Astrocyte (in vitro differentiated cells and primary cell): ENCODE results near the gene SEC31A. TPM values are rescaled to one million over a fixed set of nuclear protein-coding genes. Genes with fewer than 3 reads are reported as not detected.

Experiments
- DNase-seq: peaks from one replicate; pipeline ENCODE4 v3.0.0-alpha.2; 2010; ENCODE audit warnings: low read depth
- FAIRE-seq: peaks from 2 replicates; lab custom pipeline; 2011; peaks lifted over from hg19 to GRCh38; lab: Jason Lieb, UNC
- H2AFZ ChIP-seq: 2 replicates; pipeline ENCODE4 v1.6.0; 2012; ENCODE audit warnings: low read depth, low read length, inconsistent platforms
- H3K27ac ChIP-seq: 2 replicates; pipeline ENCODE4 v1.5.1; 2011; ENCODE audit warnings: low read depth, low read length, inconsistent platforms
- H3K27me3 ChIP-seq: 2 replicates; pipeline ENCODE4 v1.6.0; 2011; ENCODE audit warnings: low read length, inconsistent platforms; ENCODE audit not compliant: insufficient read depth
- H3K36me3 ChIP-seq: 2 replicates; pipeline ENCODE4 v1.5.1; 2011; ENCODE audit warnings: low read length, inconsistent platforms; ENCODE audit not compliant: insufficient read depth
- H3K4me1 ChIP-seq: 2 replicates; pipeline ENCODE4 v1.5.1; 2011; ENCODE audit warnings: low read length, inconsistent platforms; ENCODE audit not compliant: insufficient read depth
- H3K4me2 ChIP-seq: 2 replicates; pipeline ENCODE4 v1.6.0; 2012; ENCODE audit warnings: low read length, inconsistent platforms
- H3K4me3 ChIP-seq: 2 replicates; pipeline ENCODE4 v1.5.1; 2011; ENCODE audit warnings: low read depth, mild to moderate bottlenecking, low read length, inconsistent platforms; ENCODE audit not compliant: insufficient read depth
- H3K79me2 ChIP-seq: 2 replicates; pipeline ENCODE4 v1.6.0; 2012; ENCODE audit warnings: mild to moderate bottlenecking, low read length, inconsistent platforms; ENCODE audit not compliant: insufficient read depth
- H3K9ac ChIP-seq: 2 replicates; pipeline ENCODE4 v1.6.0; 2012; ENCODE audit warnings: mild to moderate bottlenecking, low read length, inconsistent platforms
- H3K9me3 ChIP-seq: 2 replicates; pipeline ENCODE4 v1.5.1; 2012; ENCODE audit warnings: low read depth, mild to moderate bottlenecking, low read length, inconsistent platforms; ENCODE audit not compliant: insufficient read depth
- H4K20me1 ChIP-seq: 2 replicates; pipeline ENCODE4 v1.6.0; 2012; ENCODE audit warnings: low read length, inconsistent platforms; ENCODE audit not compliant: insufficient read depth
- H3K27ac Mint-ChIP-seq: one replicate; pipeline ENCODE4 v1.8.0; 2021; ENCODE audit warnings: mild to moderate bottlenecking, mixed read lengths; ENCODE audit not compliant: unreplicated experiment
- H3K27me3 Mint-ChIP-seq: one replicate; pipeline ENCODE4 v1.8.0; 2021; ENCODE audit warnings: low read depth, mixed read lengths; ENCODE audit not compliant: unreplicated experiment
- H3K36me3 Mint-ChIP-seq: one replicate; pipeline ENCODE4 v1.8.0; 2021; ENCODE audit warnings: low read depth, mixed read lengths; ENCODE audit not compliant: unreplicated experiment
- H3K4me1 Mint-ChIP-seq: one replicate; pipeline ENCODE4 v1.8.0; 2021; ENCODE audit warnings: low read depth, mixed read lengths; ENCODE audit not compliant: unreplicated experiment
- H3K4me3 Mint-ChIP-seq: one replicate; pipeline ENCODE4 v1.8.0; 2021; ENCODE audit warnings: mild to moderate bottlenecking, moderate library complexity, mixed read lengths; ENCODE audit not compliant: unreplicated experiment
- H3K9me3 Mint-ChIP-seq: one replicate; pipeline ENCODE4 v1.8.0; 2021; ENCODE audit warnings: mild to moderate bottlenecking, mixed read lengths; ENCODE audit not compliant: unreplicated experiment
- EZH2 ChIP-seq: IDR thresholded peaks from 2 replicates; pipeline ENCODE4 v1.6.1; 2012; ENCODE audit warnings: mild to moderate bottlenecking, low read length, inconsistent platforms; ENCODE audit not compliant: insufficient read depth
- total RNA-seq: library from RNA; stranded (reverse); gene quantifications from 2 replicates; pipeline ENCODE4 v1.2.1, GENCODE V29; 2021
- TF ChIP-seq, protein P1 (sequence below): IDR thresholded peaks from 2 replicates; pipeline ENCODE4 v1.5.1; 2011; ENCODE audit warnings: low read depth, mild to moderate bottlenecking, inconsistent platforms, low read length, moderate library complexity; ENCODE audit not compliant: insufficient read depth

SEC31A gene
- total RNA-seq, 1 donor from 2014 or later, result 471 TPM

DNA sequence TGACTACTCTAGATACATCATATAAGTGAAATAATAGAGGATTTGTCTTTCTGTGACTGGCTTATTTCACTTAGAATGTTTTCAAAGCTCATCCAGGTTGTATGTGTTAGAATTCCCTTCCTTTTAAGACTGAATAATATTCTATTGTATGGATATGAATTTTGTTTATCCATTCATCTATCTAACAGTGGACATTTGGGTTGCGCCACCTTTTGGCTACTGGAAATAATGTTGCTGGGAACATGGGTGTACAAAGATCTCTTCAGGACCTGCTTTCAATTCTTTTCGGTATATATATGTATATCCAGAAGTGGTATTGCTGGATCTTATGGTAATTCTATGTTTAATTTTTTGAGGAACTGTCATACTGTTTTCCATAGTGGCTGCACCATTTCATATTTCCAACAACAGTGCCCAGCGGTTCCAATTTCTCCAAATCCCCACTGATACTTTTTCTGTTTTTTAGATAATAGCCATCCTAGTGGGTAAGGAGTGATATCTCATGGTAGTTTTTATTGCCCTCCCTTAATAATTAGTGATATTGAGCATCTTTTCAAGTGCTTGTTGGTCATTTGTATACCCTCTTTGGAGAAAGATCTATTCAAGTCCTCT lies 88.9 kb downstream of the SEC31A start:
- no peaks in the 10 kb centered on the region for H3K36me3 ChIP-seq
- DNase-seq, result peak; percentile 22
- no peaks in the 10 kb centered on the region for H3K9me3 ChIP-seq
- Mint-ChIP-seq H3K9me3 (no peaks in the 10 kb centered on the region), H3K36me3 (no peaks in the 10 kb centered on the region), H3K4me3 (no peak overlapping the region), H3K4me1 (peaks cover 7% of the 10 kb centered on the region), H3K27ac (no peak overlapping the region), H3K27me3 (no peaks in the 10 kb centered on the region)
- H3K9ac ChIP-seq, result no peak overlapping the region
- no peak overlapping the region for H3K4me3 ChIP-seq
- peaks cover 4% of the 10 kb centered on the region for H3K27me3 ChIP-seq
- no peak for FAIRE-seq
- H3K4me1 ChIP-seq, result peaks cover 12% of the 10 kb centered on the region
- no peak overlapping the region for H3K27ac ChIP-seq
- TF ChIP-seq, protein P1, sequence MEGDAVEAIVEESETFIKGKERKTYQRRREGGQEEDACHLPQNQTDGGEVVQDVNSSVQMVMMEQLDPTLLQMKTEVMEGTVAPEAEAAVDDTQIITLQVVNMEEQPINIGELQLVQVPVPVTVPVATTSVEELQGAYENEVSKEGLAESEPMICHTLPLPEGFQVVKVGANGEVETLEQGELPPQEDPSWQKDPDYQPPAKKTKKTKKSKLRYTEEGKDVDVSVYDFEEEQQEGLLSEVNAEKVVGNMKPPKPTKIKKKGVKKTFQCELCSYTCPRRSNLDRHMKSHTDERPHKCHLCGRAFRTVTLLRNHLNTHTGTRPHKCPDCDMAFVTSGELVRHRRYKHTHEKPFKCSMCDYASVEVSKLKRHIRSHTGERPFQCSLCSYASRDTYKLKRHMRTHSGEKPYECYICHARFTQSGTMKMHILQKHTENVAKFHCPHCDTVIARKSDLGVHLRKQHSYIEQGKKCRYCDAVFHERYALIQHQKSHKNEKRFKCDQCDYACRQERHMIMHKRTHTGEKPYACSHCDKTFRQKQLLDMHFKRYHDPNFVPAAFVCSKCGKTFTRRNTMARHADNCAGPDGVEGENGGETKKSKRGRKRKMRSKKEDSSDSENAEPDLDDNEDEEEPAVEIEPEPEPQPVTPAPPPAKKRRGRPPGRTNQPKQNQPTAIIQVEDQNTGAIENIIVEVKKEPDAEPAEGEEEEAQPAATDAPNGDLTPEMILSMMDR, result peak; percentile 51
- TF ChIP-seq EZH2, result no peak
- H3K79me2 ChIP-seq, result peaks cover 7% of the 10 kb centered on the region
- peaks cover 7% of the 10 kb centered on the region for H4K20me1 ChIP-seq
- no peak overlapping the region for H2AFZ ChIP-seq
- H3K4me2 ChIP-seq, result no peak overlapping the region

DNA sequence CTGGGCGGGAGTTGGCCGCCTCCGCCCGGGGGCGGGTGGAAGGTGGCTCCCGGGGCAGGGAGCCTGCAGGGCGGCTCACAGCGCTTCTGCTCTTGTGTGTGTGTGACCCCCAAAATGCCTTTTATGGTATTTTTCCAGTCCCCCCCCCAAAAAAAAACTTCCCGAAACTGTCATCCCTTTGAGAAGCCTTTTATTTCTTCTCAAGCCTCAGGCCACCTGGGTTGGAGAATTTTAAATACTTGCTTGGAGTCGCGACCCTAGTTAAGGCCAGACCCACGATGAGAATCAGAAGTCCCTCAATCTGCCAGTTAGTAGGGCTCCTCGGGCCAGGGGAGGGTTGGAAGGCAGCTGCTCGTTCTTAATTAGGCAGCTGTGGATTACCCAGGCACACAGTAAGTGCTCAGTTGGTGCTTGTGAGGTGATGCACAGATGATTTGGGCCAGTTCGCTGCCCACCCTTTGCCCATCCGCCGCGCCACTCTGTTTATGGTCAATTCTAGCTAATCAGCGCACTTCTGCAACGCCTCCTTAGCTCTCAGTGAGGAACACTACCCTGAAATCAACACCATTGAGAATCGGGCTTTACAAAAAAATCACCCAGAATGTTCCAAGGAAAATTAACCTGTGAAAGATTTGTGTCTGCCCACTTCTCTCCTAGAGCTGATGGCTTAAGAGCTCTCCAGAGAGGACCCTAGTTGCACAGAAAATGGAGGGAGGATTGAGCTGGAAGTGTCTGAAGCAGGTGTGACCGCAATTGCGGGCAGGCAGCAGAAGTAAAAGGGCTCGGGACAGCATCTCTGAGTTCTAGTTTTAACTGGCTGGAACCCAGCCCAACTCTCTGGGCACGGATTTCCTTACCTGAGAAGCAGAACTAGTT lies 91.7 kb downstream of the SEC31A start:
- no peak for DNase-seq
- Histone ChIP-seq H3K79me2 (peaks cover 24% of the 10 kb centered on the region), H2AFZ (peak overlapping the region; percentile 84), H3K36me3 (no peaks in the 10 kb centered on the region), H4K20me1 (peaks cover 26% of the 10 kb centered on the region), H3K9me3 (no peaks in the 10 kb centered on the region), H3K27ac (peak overlapping the region; percentile 0), H3K4me3 (peak overlapping the region; percentile 68), H3K9ac (peak overlapping the region; percentile 76), H3K4me2 (peak overlapping the region; percentile 94), H3K27me3 (no peaks in the 10 kb centered on the region), H3K4me1 (peaks cover 22% of the 10 kb centered on the region)
- no peaks in the 10 kb centered on the region for H3K9me3 Mint-ChIP-seq
- H3K27ac Mint-ChIP-seq, result peak overlapping the region; percentile 75
- no peaks in the 10 kb centered on the region for H3K27me3 Mint-ChIP-seq
- H3K4me3 Mint-ChIP-seq, result peak overlapping the region; percentile 81
- peaks cover 16% of the 10 kb centered on the region for H3K4me1 Mint-ChIP-seq
- FAIRE-seq, result no peak
- H3K36me3 Mint-ChIP-seq, result peaks cover 7% of the 10 kb centered on the region
- TF ChIP-seq EZH2, result no peak
- TF ChIP-seq, protein P1, result no peak
